GM21737 (cell line): Measurements from ENCODE around the gene KLK13.

ENCODE experiments used
- ATAC-seq: cut with Tn5 transposase; IDR thresholded peaks from one replicate; pipeline ENCODE4 v1.9.1; 2021; ENCODE audit warnings: mild to moderate bottlenecking, moderate library complexity; ENCODE audit not compliant: unreplicated experiment

Gene KLK13

GRCh38 chr19:51065221-51065960 lies 499 bp upstream of the KLK13 start:
- ATAC-seq, result no peak

- no peak for ATAC-seq
These were observed 1.2 kb downstream of the KLK13 start for GRCh38 chr19:51063664-51064063.

GRCh38 chr19:51060973-51061372 lies 3.9 kb downstream of the KLK13 start:
- ATAC-seq, result no peak

- ATAC-seq, result no peak
These were observed 4.6 kb downstream of the KLK13 start for GRCh38 chr19:51060336-51060735.

GRCh38 chr19:51059715-51060114 lies 5.2 kb downstream of the KLK13 start:
- ATAC-seq, result no peak

- ATAC-seq, result no peak
These were observed 9.0 kb downstream of the KLK13 start for GRCh38 chr19:51055866-51056265.

- ATAC-seq, result no peak
These were observed 17.9 kb downstream of the KLK13 start for GRCh38 chr19:51047031-51047335.

GRCh38 chr19:51044327-51044726 lies 20.6 kb downstream of the KLK13 start:
- no peak for ATAC-seq

GRCh38 chr19:51043497-51043896 lies 21.4 kb downstream of the KLK13 start:
- ATAC-seq, result no peak

GRCh38 chr19:51040151-51040550 lies 24.7 kb downstream of the KLK13 start:
- ATAC-seq, result no peak

GRCh38 chr19:51036519-51036918 lies 28.4 kb downstream of the KLK13 start:
- no peak for ATAC-seq

GRCh38 chr19:51034704-51035103 lies 30.2 kb downstream of the KLK13 start, which contains the start of gene KLK12:
Gene KLK12 (minus strand): TSS chr19:51035002. CDS start chr19:51034621, 381 bp downstream.
- no peak for ATAC-seq

- no peak for ATAC-seq
These were observed 33.0 kb downstream of the KLK13 start for GRCh38 chr19:51031880-51032225.

- ATAC-seq, result no peak
These were observed 33.5 kb downstream of the KLK13 start for GRCh38 chr19:51031220-51031879.

GRCh38 chr19:51030631-51031030 lies 34.3 kb downstream of the KLK13 start:
- no peak for ATAC-seq

GRCh38 chr19:51029718-51030117 lies 35.2 kb downstream of the KLK13 start:
- ATAC-seq, result no peak

- no peak for ATAC-seq
These were observed 37.0 kb downstream of the KLK13 start for GRCh38 chr19:51027873-51028272.

- ATAC-seq, result no peak
These were observed 37.6 kb downstream of the KLK13 start for GRCh38 chr19:51027126-51027806.

GRCh38 chr19:51026554-51026831 lies 38.4 kb downstream of the KLK13 start, which contains the start of gene KLK11:
Gene KLK11 (minus strand): TSS chr19:51026616. CDS start chr19:51025631, 985 bp downstream.
- no peak for ATAC-seq

GRCh38 chr19:51025809-51026553 lies 38.9 kb downstream of the KLK13 start:
- ATAC-seq, result no peak

GRCh38 chr19:51025401-51025800 lies 39.5 kb downstream of the KLK13 start:
- no peak for ATAC-seq

GRCh38 chr19:51024924-51025323 lies 40.0 kb downstream of the KLK13 start:
- no peak for ATAC-seq
